ENCODE data around the gene NCKAP5L. TPM values are rescaled to one million over a fixed set of nuclear protein-coding genes. Genes with fewer than 3 reads are reported as not detected.
"Not testable (repeated sequence)": the region's sequence is repeated elsewhere in the genome, so short reads cannot be mapped to it uniquely, and the experiment has no call there.

Gene NCKAP5L
- total and polyA plus RNA-seq, 2 donors (not counting 3 experiments of a cell fraction or from before 2014, with no cell fraction given): 17.4 to 46.1 TPM

DNA sequence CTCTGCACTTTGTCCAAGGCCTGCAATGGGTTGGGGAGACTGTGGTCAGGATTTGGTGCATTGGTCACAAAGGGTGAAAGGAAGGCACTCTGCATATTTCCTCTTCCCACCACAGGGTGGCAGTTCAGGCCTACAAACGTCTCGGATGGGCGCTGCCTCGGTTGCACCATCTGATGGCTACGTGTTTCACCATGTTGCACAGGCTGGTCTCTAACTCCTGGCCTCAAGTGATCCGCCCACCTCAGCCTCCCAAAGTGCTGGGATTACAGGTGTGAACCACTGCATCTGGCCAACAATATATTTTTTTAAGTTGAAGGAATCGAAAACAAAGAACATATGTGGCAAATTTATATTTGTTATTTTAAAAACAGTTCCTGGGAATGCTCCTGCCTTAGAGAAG, 51.8 kb downstream of the NCKAP5L start:
- ChIA-PET CTCF (interaction anchor here (5.4 kb wide), 1 partner anchor 64 kb away, joined by 115 read pairs; the partner anchor contains the start of gene BCDIN3D), POLR2A (no interaction called here)
- Histone ChIP-seq H2AFZ (ENCODE audit: low read depth, low read length) (no peak overlapping the region), H4K20me1 (replicated peaks; ENCODE audit: control insufficient read depth, extremely low read depth, insufficient read depth, low read length) (no peaks in the 10 kb centered on the region), H3K4me3 (replicated peaks in 1 of 3; ENCODE audit: insufficient read depth in 1 of 3, low read depth in 1 of 3, low read length in 3 of 3) (no peak overlapping the region), H3K9ac (replicated peaks; ENCODE audit: extremely low read depth, insufficient read depth, low read length) (no peak overlapping the region), H3K36me3 (ENCODE audit: control insufficient read depth in 2 of 2, extremely low read depth in 1 of 2, insufficient read depth in 2 of 2, low read length in 2 of 2) (no peaks in the 10 kb centered on the region), H3K4me1 (ENCODE audit: control insufficient read depth, extremely low read depth, insufficient read depth, low read length) (no peaks in the 10 kb centered on the region), H3K9me3 (replicated peaks; ENCODE audit: control insufficient read depth, insufficient read depth, low read length) (no peaks in the 10 kb centered on the region), H3K27ac (ENCODE audit: insufficient read depth, low read depth, low read length) (no peak overlapping the region), H3K27me3 (ENCODE audit: control insufficient read depth in 2 of 2, insufficient read depth in 2 of 2, low read length in 2 of 2) (peaks cover 0 to 2% of the 10 kb centered on the region in 2 experiments), H3K79me2 (ENCODE audit: control insufficient read depth, insufficient read depth, low read length) (no peaks in the 10 kb centered on the region), H3K4me2 (ENCODE audit: insufficient read depth, low read length) (no peak overlapping the region), H3K9me1 (replicated peaks; ENCODE audit: control insufficient read depth, extremely low read depth, insufficient read depth, low read length) (no peaks in the 10 kb centered on the region)
- intact Hi-C loops (cut with micrococcal nuclease): loop anchor here (1.0 to 5.0 kb wide), 5 partner anchors 63 to 296 kb away; partner anchors contain the start of gene ASIC1
- FAIRE-seq: peak; percentile 98
- dilution Hi-C loops (cut with MboI; ENCODE audit: extremely low pct_ligation_motif_present, low sequenced_read_pairs): no loop called here
- BruUV-seq (replicated peaks): no TSS peak
- DNase-seq (ENCODE audit: low read depth, low spot score): peak; percentile 68
- no peak for TF ChIP-seq FOS (IDR thresholded peaks at IDR 0.05; ENCODE audit: borderline replicate concordance, insufficient read depth, low read length)
- no peak for TF ChIP-seq POLR2A (IDR thresholded peaks at IDR 0.05; ENCODE audit: low read depth, low read length)
- TF ChIP-seq, protein P1, sequence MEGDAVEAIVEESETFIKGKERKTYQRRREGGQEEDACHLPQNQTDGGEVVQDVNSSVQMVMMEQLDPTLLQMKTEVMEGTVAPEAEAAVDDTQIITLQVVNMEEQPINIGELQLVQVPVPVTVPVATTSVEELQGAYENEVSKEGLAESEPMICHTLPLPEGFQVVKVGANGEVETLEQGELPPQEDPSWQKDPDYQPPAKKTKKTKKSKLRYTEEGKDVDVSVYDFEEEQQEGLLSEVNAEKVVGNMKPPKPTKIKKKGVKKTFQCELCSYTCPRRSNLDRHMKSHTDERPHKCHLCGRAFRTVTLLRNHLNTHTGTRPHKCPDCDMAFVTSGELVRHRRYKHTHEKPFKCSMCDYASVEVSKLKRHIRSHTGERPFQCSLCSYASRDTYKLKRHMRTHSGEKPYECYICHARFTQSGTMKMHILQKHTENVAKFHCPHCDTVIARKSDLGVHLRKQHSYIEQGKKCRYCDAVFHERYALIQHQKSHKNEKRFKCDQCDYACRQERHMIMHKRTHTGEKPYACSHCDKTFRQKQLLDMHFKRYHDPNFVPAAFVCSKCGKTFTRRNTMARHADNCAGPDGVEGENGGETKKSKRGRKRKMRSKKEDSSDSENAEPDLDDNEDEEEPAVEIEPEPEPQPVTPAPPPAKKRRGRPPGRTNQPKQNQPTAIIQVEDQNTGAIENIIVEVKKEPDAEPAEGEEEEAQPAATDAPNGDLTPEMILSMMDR (IDR thresholded peaks at IDR 0.05; ENCODE audit: extremely low read depth in 1 of 2, insufficient read depth in 1 of 2, low read depth in 1 of 2, low read length in 2 of 2): peak; percentile 77 to 79
- TF ChIP-seq JUN (IDR thresholded peaks at IDR 0.05; ENCODE audit: borderline replicate concordance, insufficient read depth, insufficient read length, low read depth): no peak
- TF ChIP-seq MYC (IDR thresholded peaks at IDR 0.05; ENCODE audit: low read depth, low read length): no peak
- no peak for TF ChIP-seq POLR2AphosphoS5 (IDR thresholded peaks at IDR 0.05; ENCODE audit: insufficient read depth, low read depth, low read length)
- TF ChIP-seq EZH2 (IDR thresholded peaks at IDR 0.05; ENCODE audit: borderline replicate concordance, low read depth, low read length, severe bottlenecking): no peak
- TF ChIP-seq, protein P2, sequence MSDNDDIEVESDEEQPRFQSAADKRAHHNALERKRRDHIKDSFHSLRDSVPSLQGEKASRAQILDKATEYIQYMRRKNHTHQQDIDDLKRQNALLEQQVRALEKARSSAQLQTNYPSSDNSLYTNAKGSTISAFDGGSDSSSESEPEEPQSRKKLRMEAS (IDR thresholded peaks at IDR 0.05; ENCODE audit: insufficient read depth, insufficient read length): no peak

DNA sequence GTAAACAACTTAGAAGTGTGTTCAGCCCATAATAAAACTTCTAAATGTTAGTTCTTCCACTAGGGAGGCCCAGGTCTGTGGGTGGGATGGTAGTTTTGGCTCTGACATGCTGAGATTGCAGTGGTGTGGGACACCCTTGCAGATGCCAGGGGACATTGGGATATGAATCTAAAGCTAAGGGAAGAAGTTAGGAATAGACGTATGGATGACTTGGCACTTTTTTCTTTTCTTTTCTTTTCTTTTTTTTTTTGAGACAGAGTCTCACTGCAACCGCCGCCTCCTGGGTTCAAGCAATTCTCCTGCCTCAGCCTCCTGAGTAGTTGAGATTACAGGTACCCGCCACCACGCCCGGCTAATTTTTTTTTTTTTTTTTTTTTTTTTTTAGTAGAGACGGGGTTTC, 55.1 kb downstream of the NCKAP5L start:
- H3K9ac ChIP-seq (replicated peaks; ENCODE audit: extremely low read depth, insufficient read depth, low read length); H3K9me3 ChIP-seq (replicated peaks; ENCODE audit: control insufficient read depth, insufficient read depth, low read length); H2AFZ ChIP-seq (ENCODE audit: low read depth, low read length); H4K20me1 ChIP-seq (replicated peaks; ENCODE audit: control insufficient read depth, extremely low read depth, insufficient read depth, low read length); DNase-seq (ENCODE audit: low read depth, low spot score); H3K27ac ChIP-seq (ENCODE audit: insufficient read depth, low read depth, low read length); H3K9me1 ChIP-seq (replicated peaks; ENCODE audit: control insufficient read depth, extremely low read depth, insufficient read depth, low read length); FAIRE-seq; H3K4me3 ChIP-seq (replicated peaks in 1 of 3; ENCODE audit: insufficient read depth in 1 of 3, low read depth in 1 of 3, low read length in 3 of 3); H3K4me2 ChIP-seq (ENCODE audit: insufficient read depth, low read length); BruUV-seq (replicated peaks); intact Hi-C loops (cut with micrococcal nuclease); H3K36me3 ChIP-seq (ENCODE audit: control insufficient read depth in 2 of 2, extremely low read depth in 1 of 2, insufficient read depth in 2 of 2, low read length in 2 of 2); H3K79me2 ChIP-seq (ENCODE audit: control insufficient read depth, insufficient read depth, low read length); dilution Hi-C loops (cut with MboI; ENCODE audit: extremely low pct_ligation_motif_present, low sequenced_read_pairs); H3K27me3 ChIP-seq (ENCODE audit: control insufficient read depth in 2 of 2, insufficient read depth in 2 of 2, low read length in 2 of 2); H3K4me1 ChIP-seq (ENCODE audit: control insufficient read depth, extremely low read depth, insufficient read depth, low read length): not testable (repeated sequence)
- POLR2A ChIA-PET: interaction anchor here (0.7 kb wide), 1 partner anchor 70 kb away, joined by 3 read pairs; the partner anchor contains the start of gene BCDIN3D
- CTCF ChIA-PET: interaction anchor here (1.2 to 3.6 kb wide), 4 partner anchors 9 to 65 kb away, joined by 3 to 22 read pairs (median 6); partner anchors contain the start of genes NCKAP5L and TMBIM6
